OCI-LY1 (cell line): Measurements from ENCODE around the gene FZD1.

Experiments used
- H2AFZ ChIP-seq: fragments of 200-600 bp; sonication (generic), shearing (Covaris generic); 2 replicates; pipeline ENCODE4 v1.6.0; 2014; ENCODE audit warnings: antibody characterized with exemption, mild to moderate bottlenecking, low read length
- H3F3A ChIP-seq: fragments of 200-600 bp; sonication (generic), shearing (Covaris generic); 2 replicates; pipeline ENCODE4 v1.6.0; 2014; ENCODE audit warnings: mild to moderate bottlenecking, antibody characterized with exemption, low read length, moderate library complexity; ENCODE audit not compliant: insufficient read depth
- H3K27ac ChIP-seq: fragments of 200-600 bp; sonication (generic); 2 replicates; pipeline ENCODE4 v1.5.1; 2014; ENCODE audit warnings: low read length, mixed run types, mild to moderate bottlenecking, low read depth; ENCODE audit not compliant: poor library complexity, severe bottlenecking
- H3K27me3 ChIP-seq: fragments of 200-600 bp; sonication (generic); 2 replicates; pipeline ENCODE4 v1.6.0; 2014; ENCODE audit warnings: antibody characterized with exemption, mild to moderate bottlenecking, low read length, moderate library complexity; ENCODE audit not compliant: insufficient read depth
- H3K36me3 ChIP-seq: fragments of 200-600 bp; sonication (generic); 2 replicates; pipeline ENCODE4 v1.6.1; 2014; ENCODE audit warnings: mild to moderate bottlenecking, antibody characterized with exemption, low read length, moderate library complexity, mixed read lengths; ENCODE audit not compliant: insufficient read depth
- H3K4me1 ChIP-seq: fragments of 200-600 bp; sonication (generic); 2 replicates; pipeline ENCODE4 v1.5.1; 2014; ENCODE audit warnings: mild to moderate bottlenecking, low read length, moderate library complexity; ENCODE audit not compliant: insufficient read depth, severe bottlenecking
- H3K4me2 ChIP-seq: fragments of 200-600 bp; sonication (generic), shearing (Covaris generic); 2 replicates; pipeline ENCODE4 v1.6.1; 2014; ENCODE audit warnings: low read length
- H3K4me3 ChIP-seq: fragments of 200-600 bp; sonication (generic); 2 replicates; pipeline ENCODE4 v1.5.1; 2014; ENCODE audit warnings: low read length, low read depth, mild to moderate bottlenecking, mixed read lengths; ENCODE audit not compliant: poor library complexity, severe bottlenecking
- H3K79me2 ChIP-seq: fragments of 200-600 bp; shearing (Covaris generic); 2 replicates; pipeline ENCODE4 v1.6.1; 2016; ENCODE audit warnings: mixed run types, low read length, mixed read lengths; ENCODE audit not compliant: insufficient read depth
- H3K9ac ChIP-seq: fragments of 200-600 bp; sonication (generic), shearing (Covaris generic); 2 replicates; pipeline ENCODE4 v1.6.1; 2014; ENCODE audit warnings: mild to moderate bottlenecking, low read length, mixed read lengths
- H3K9me2 ChIP-seq: fragments of 200-600 bp; sonication (generic), shearing (Covaris generic); 2 replicates; pipeline ENCODE4 v1.6.1; 2014; ENCODE audit warnings: low read depth, mild to moderate bottlenecking, low read length, mixed read lengths
- H3K9me3 ChIP-seq: fragments of 200-600 bp; shearing (Covaris generic); 2 replicates; pipeline ENCODE4 v1.6.1; 2014; ENCODE audit warnings: low read length, mixed read lengths
- H4K20me1 ChIP-seq: fragments of 200-600 bp; sonication (generic), shearing (Covaris generic); 2 replicates; pipeline ENCODE4 v1.6.0; 2016; ENCODE audit warnings: mild to moderate bottlenecking, low read length; ENCODE audit not compliant: insufficient read depth
- CTCF ChIP-seq: fragments of 200-600 bp; sonication (generic), shearing (Covaris generic); IDR thresholded peaks from 2 replicates; pipeline ENCODE4 v1.5.1; 2017; ENCODE audit warnings: mild to moderate bottlenecking, antibody characterized with exemption, low read length, moderate library complexity, mixed read lengths
- EZH2 ChIP-seq: fragments of 200-600 bp; sonication (generic), shearing (Covaris generic); IDR thresholded peaks from 2 replicates; pipeline ENCODE4 v1.8.0; 2017; ENCODE audit warnings: borderline replicate concordance, mixed run types, mild to moderate bottlenecking, antibody characterized with exemption, low read length, moderate library complexity, mixed read lengths

The FZD1 gene

GRCh38 chr7:91266067-91266688 lies 1.9 kb downstream of the FZD1 start:
- Histone ChIP-seq H3K36me3 (no peaks in the 10 kb centered on the region), H2AFZ (no peak overlapping the region), H3K4me2 (no peak overlapping the region), H3K4me1 (peaks cover 21% of the 10 kb centered on the region), H3K27ac (no peak overlapping the region), H3K9ac (no peak overlapping the region), H3K9me3 (no peaks in the 10 kb centered on the region), H3K27me3 (peaks cover 5% of the 10 kb centered on the region; the same call in 1 of the 2 replicates), H3K9me2 (no peaks in the 10 kb centered on the region), H4K20me1 (no peaks in the 10 kb centered on the region), H3K79me2 (no peaks in the 10 kb centered on the region), H3F3A (no peaks in the 10 kb centered on the region), H3K4me3 (no peak overlapping the region)
- TF ChIP-seq CTCF (no peak), EZH2 (no peak)

GRCh38 chr7:91266689-91267090 lies 2.5 kb downstream of the FZD1 start:
- H3K27me3 ChIP-seq = peaks cover 5% of the 10 kb centered on the region; the same call in 1 of the 2 replicates
- H3K4me1 ChIP-seq = peaks cover 21% of the 10 kb centered on the region
- no peak overlapping the region for H3K9ac ChIP-seq
- H3K4me2 ChIP-seq = no peak overlapping the region
- H3K36me3 ChIP-seq = no peaks in the 10 kb centered on the region
- H3K4me3 ChIP-seq = no peak overlapping the region
- no peak overlapping the region for H3K27ac ChIP-seq
- no peaks in the 10 kb centered on the region for H4K20me1 ChIP-seq
- no peaks in the 10 kb centered on the region for H3K79me2 ChIP-seq
- no peak overlapping the region for H2AFZ ChIP-seq
- no peaks in the 10 kb centered on the region for H3K9me3 ChIP-seq
- no peaks in the 10 kb centered on the region for H3F3A ChIP-seq
- no peaks in the 10 kb centered on the region for H3K9me2 ChIP-seq
- TF ChIP-seq CTCF = no peak
- TF ChIP-seq EZH2 = no peak

GRCh38 chr7:91267171-91267955 lies 3.1 kb downstream of the FZD1 start:
- no peak overlapping the region for H3K9ac ChIP-seq
- no peaks in the 10 kb centered on the region for H3K9me2 ChIP-seq
- H3K79me2 ChIP-seq = no peaks in the 10 kb centered on the region
- peaks cover 21% of the 10 kb centered on the region for H3K4me1 ChIP-seq
- no peaks in the 10 kb centered on the region for H3F3A ChIP-seq
- H2AFZ ChIP-seq = no peak overlapping the region
- no peaks in the 10 kb centered on the region for H4K20me1 ChIP-seq
- no peak overlapping the region for H3K4me3 ChIP-seq
- no peaks in the 10 kb centered on the region for H3K9me3 ChIP-seq
- no peaks in the 10 kb centered on the region for H3K36me3 ChIP-seq
- TF ChIP-seq EZH2 (no peak), CTCF (no peak)
- H3K4me2 ChIP-seq = no peak overlapping the region; the same call in 1 of the 2 replicates
- no peak overlapping the region for H3K27ac ChIP-seq
- H3K27me3 ChIP-seq = no peaks in the 10 kb centered on the region
